ENCODE measurements around the gene EML6.

- TF ChIP-seq CTCF (IDR thresholded peaks at IDR 0.05 in 4 of 5, conservative IDR thresholded peaks at IDR 0.05 in 1 of 5) (no peak), POLR2A (IDR thresholded peaks at IDR 0.05) (no peak)
These were observed 253.7 kb downstream of the EML6 start for GRCh38 chr2:54977149-54977548.

Data from gastrocnemius medialis (tissue), 4 donors.